ENCODE results near the gene ZNF407.

DNA sequence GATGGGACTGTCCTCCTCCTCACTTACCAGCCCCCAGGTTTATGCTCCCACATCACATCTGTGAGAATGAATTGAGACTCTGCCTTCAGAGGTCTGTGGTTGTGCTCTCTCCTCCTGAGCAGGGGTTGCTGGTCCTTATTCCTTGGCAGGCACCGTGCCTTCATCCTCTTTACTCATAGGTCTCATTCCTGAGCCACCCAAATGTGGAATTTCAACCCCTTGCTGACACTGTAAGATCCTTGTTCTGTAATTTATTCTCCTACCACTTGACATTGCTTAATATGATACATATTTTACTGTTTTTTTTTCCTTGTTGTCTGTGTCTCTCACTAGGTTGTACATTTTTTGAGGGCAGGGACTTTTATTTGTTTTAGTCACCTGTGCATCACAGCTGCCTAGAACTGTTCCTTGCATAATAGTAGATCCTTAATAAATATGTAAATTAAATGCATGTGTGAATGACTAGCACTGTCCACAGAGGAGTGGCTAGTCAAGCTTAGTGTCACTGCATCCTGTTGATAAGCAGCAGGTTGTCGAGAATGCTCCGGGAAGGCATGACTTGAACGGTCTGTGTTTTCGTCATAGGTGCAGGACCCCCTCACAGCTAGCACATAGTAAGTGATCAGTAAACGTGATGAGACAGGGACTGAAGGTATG lies 180.6 kb downstream of the ZNF407 start:
- TF ChIP-seq, protein P1, sequence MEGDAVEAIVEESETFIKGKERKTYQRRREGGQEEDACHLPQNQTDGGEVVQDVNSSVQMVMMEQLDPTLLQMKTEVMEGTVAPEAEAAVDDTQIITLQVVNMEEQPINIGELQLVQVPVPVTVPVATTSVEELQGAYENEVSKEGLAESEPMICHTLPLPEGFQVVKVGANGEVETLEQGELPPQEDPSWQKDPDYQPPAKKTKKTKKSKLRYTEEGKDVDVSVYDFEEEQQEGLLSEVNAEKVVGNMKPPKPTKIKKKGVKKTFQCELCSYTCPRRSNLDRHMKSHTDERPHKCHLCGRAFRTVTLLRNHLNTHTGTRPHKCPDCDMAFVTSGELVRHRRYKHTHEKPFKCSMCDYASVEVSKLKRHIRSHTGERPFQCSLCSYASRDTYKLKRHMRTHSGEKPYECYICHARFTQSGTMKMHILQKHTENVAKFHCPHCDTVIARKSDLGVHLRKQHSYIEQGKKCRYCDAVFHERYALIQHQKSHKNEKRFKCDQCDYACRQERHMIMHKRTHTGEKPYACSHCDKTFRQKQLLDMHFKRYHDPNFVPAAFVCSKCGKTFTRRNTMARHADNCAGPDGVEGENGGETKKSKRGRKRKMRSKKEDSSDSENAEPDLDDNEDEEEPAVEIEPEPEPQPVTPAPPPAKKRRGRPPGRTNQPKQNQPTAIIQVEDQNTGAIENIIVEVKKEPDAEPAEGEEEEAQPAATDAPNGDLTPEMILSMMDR (IDR thresholded peaks at IDR 0.05; ENCODE audit: insufficient read depth, low read length): no peak
- TF ChIP-seq GABPA (IDR thresholded peaks at IDR 0.05; ENCODE audit: low read depth) (no peak), POLR2AphosphoS5 (IDR thresholded peaks at IDR 0.05; ENCODE audit: low read depth) (no peak)
- TF ChIP-seq, protein P2, sequence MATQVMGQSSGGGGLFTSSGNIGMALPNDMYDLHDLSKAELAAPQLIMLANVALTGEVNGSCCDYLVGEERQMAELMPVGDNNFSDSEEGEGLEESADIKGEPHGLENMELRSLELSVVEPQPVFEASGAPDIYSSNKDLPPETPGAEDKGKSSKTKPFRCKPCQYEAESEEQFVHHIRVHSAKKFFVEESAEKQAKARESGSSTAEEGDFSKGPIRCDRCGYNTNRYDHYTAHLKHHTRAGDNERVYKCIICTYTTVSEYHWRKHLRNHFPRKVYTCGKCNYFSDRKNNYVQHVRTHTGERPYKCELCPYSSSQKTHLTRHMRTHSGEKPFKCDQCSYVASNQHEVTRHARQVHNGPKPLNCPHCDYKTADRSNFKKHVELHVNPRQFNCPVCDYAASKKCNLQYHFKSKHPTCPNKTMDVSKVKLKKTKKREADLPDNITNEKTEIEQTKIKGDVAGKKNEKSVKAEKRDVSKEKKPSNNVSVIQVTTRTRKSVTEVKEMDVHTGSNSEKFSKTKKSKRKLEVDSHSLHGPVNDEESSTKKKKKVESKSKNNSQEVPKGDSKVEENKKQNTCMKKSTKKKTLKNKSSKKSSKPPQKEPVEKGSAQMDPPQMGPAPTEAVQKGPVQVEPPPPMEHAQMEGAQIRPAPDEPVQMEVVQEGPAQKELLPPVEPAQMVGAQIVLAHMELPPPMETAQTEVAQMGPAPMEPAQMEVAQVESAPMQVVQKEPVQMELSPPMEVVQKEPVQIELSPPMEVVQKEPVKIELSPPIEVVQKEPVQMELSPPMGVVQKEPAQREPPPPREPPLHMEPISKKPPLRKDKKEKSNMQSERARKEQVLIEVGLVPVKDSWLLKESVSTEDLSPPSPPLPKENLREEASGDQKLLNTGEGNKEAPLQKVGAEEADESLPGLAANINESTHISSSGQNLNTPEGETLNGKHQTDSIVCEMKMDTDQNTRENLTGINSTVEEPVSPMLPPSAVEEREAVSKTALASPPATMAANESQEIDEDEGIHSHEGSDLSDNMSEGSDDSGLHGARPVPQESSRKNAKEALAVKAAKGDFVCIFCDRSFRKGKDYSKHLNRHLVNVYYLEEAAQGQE (IDR thresholded peaks at IDR 0.05; ENCODE audit: insufficient replicate concordance, low read depth): no peak
